Cerebellar cortex (tissue), 1 donor: ENCODE measurements around the gene ADCY9.
A peak's percentile ranks its signal among the peaks of the same experiment; 100 is the strongest.
"Not testable (repeated sequence)": the region's sequence is repeated elsewhere in the genome, so short reads cannot be mapped to it uniquely, and the experiment has no call there.

Experiments
- DNase-seq: peaks from one replicate; pipeline ENCODE4 v3.0.0-alpha.2; 2015; ENCODE audit warnings: low spot score

Gene ADCY9

DNA sequence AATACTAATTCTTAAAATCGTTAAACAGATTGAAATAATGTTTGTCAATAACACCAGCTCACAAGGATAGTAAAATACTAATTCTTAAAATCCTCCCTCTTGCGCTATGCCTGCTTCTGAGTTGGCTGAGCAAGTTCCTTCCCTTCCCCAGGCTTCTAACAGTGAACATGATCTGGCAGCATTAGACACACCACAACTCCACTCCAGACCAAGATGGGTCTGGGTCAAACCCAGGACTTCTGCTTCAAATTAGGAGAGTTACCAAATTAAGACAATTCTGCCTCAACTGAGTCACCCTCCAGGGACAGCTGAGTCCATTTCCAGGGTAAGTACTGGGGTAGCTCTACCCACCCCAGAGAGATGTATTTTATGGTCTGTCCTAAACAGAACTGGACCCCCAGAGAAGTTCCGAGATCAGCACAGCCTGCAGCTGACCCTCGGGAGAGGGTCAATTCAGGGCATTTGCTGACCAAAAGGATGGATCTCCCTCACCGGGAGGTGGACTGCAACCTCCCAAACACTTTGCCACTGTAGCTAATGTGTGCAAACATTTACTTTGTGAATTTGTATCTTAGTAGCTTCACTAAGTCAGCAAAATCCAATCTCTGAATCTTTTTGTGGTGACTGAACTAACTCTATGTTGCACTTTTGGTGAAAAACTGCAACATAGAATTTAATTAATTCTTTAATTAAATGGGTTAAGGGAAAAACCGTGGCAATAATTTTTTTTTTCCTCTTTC is 48.8 kb downstream of the ADCY9 start:
- no peak for DNase-seq

DNA sequence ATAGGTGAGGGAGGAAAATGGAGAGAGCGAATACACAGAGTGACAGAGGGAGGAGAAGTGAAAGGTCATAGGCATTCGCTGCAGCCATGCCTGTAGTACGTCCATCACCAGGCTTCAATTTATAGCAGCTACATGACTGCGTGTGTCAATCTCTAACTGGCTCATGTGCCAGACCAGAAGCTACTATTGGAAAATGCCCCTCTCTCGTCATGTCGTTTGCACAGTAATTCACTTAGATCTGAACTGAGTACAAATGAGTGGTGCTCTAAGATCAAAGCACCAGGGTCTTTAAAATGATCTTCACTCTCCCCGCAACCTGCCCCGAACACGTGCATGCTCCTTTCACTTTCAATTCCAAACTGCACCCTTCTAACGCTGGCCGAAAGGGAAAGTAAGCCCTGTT is 51.3 kb downstream of the ADCY9 start:
- DNase-seq, result no peak

DNA sequence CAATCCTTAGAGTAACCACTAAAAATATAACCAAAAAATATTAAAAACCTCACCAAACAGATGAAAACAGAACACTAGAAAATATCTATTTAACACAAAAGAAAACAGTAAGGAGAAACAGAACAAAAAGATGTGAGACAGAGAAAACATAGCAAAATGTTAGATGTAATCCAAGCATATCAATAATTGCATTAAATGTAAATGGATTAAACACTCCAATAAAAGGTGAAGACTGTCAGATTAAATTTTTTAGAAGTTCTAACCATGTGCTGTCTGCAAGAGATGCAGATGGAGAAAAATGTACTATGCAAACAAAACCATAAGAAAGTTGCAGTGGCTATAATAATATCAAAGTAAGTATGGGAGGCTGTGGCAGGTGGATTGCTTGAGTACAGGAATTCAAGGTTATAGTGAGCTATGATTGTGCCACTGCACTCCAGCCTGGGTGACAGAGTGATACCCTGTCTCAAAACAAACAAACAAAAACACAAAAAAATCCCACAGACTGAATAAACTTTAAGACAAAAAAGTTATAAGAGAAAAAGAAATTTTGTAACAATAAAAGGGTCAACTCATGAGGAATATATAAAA is 53.9 kb downstream of the ADCY9 start:
- DNase-seq, result no peak

DNA sequence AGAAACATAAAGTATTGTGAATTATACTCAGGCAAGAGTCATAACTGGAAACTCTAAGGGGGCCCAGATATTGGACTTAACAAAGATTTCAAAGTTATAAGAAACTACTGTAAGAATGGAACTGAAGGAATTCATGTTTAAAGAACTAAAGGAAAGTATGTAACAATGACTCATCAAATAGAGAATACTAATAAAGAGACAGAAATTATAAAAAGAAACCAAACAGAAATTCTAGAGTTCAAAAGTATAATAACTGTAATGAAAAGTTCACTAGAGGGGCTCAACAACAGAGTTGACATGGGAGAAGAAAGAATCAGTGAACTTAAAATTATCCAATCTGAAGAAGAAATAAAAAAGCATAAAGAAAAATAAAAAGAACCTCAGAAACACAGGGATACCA is 55.4 kb downstream of the ADCY9 start:
- DNase-seq, result no peak

DNA sequence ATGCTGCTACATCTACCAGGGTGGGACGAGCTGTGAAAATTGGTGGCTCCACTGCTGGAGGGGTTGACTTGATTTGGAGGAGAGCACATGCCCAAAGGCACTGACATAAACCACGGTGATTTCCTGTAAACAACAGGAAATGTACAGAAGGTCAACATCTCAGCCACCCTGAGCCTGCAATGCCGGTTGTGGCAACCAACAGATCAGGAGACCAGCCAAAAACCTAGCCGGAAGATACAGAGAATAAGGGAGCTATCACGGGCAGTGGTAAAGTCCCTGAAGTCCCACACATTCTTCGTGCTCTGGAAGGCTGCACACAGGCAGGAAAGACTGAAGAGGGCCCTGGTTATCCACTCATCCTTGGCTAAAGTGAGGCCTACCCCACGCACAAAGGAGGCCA is 56.2 kb downstream of the ADCY9 start:
- DNase-seq, result no peak

DNA sequence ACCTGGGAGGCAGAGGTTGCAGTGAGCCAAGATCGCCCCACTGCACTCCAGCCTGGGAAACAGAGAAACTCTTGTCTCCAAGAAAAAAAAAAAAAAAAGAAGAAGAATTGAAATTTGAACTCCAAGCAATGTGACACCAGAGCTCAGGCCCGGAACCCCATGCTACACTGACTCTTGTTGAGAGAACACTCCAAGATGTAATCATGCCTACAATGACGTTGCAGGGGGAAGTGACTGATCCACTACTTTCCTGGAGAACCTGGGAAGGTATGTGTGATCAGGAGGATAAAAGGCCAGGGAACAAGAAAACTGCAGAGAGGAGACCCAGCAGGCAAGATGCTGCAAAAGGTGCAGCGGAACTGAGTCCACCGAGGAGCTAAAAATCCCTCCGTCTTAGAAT is 57.9 kb downstream of the ADCY9 start:
- DNase-seq, result no peak

DNA sequence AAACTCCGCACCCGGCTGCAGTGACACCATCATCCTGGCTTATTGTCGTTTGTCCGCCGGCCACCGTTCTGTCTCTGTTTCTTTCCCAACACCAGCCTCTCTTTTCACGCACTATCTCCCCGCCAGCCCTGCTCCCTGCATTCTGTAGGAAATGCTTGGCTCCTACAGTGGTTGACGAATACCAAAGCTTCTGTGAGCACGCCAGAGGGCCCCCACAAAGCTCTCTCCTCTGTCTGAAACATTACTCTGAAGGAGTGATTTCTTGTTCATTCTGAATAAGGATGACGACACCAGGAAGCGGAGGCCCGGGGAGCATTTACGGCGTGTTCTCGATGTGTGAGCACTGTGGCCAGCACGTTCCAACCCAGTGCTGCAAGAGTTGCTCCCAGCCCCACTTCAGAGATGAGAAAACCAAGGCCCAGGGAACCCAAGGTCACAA is 58.8 kb downstream of the ADCY9 start:
- DNase-seq, result no peak

DNA sequence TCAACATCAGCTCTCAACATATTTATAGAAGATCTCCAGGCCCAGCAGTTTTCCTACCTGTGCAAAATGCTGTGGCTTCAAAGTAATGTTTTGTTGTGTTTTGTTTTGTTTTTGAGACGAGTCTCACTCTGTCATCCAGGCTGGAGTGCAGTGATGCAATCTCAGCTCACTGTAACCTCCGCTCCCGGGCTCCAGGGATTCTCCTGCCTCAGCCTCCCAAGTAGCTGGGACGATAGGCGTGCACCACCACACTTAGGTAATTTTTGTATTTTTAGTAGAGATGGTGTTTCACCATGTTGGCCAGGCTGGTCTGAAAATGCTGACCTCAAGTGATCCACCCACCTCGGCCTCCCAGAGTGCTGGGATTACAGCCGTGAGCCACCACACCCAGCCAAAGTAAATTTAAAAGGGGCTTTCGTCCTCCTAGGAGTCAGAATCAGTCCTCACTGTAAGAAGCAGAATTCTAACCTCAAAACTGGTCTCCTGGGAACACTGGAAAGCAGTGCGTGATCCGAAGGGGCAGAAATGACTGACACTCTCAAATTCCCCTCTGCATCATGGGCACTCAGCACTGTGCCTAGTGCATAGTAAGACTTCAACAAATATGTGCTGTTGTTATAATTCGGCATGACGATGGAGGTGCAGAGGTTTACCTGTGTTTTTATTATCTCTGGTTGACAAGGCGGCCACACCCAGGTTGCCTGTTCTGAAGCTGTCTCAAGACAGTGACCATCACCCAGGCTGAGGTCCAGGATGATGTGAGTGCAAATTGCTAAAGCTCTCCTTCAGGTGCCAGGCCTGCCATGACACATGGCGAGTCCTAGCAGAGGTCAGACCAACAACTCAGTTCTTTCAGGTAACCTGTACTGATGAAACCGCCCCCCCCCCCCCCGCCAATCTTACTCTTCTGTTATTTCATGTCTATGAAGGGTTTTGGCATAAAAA is 59.8 kb downstream of the ADCY9 start:
- no peak for DNase-seq

DNA sequence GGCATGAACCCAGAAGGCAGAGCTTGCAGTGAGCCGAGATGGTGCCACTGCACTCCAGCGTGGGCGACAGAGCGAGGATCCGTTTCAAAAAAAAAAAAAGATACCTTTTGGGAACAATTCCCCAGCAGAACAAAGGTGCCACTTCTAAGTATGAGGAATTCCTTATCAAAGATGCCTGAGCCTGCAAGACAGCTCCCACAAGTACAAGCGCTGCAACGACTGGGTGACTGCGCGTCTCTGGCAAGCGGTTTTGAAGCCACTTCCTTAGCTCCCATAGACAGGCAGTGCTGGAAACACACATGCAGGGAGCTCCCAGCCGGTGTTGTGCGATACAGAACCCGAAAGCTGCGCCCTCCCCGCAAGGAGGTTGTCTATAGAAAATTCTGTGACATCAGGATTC is 60.5 kb downstream of the ADCY9 start:
- DNase-seq, result no peak

DNA sequence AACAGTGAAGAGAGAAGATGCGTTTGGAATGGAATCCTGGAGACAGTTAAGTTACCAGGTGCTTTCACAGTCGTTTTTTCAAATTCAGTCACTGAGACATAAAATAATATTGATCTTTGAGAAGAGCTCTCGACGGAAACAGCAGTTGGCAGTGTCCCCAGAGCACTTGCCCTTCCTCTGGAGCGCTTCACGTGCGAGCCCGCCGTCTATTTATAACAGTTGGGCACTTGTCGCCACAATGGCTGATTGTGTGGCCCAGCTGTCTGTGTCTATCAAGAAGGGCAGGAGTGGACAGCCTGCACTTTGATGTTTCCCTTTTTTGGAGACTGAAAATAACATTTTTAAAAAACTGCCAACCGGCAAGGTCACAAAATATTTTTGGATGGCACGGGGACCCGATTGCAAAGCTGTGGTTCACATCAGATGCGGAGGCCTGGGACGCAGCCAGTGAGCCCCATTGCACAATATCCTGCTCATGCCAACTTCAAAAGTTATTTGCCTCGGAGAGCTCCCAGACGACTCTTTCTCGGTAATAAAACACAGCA is 62.9 kb downstream of the ADCY9 start:
- peak; percentile 12 for DNase-seq

DNA sequence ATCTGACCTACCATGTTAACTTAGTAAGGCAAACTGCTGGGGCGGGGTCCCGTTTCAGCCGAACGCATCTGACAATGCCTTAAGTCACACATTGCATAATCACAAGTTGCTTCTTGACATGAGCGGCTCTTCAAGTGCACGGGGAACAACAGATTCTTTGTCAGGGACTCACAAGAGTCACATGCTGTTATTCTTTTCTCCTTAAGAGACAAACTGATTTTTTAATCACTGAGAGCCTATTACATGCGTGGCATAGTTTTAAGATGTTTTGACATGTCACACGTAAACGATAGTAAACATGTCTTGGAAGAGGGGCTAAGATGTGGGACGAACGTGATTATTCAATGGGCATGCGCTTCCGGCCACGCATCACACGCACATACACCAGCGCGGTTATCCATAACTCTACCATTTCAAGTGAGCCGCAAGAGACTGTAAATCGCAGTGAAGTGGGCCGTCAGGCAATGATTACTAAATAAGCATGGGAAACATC is 63.4 kb downstream of the ADCY9 start:
- no peak for DNase-seq

DNA sequence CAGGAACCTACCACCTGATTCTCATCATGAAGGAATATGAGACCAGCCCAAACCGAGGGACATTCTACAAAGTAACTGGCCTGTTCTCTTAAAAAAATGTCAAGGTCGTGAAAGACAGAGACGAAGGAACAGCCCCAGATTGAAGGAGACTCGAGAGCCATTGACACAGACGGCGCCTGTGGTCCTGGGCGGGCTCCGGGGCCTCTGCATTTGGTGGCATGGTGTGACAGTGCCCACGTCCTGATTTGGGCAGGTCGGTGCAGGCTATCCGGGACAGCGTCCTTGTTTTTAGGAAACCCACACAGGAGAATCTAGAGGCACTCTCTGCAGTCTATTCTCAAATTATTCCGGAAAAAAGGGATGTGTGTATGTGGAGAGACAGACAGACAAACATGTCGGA is 64.1 kb downstream of the ADCY9 start:
- DNase-seq, result no peak

DNA sequence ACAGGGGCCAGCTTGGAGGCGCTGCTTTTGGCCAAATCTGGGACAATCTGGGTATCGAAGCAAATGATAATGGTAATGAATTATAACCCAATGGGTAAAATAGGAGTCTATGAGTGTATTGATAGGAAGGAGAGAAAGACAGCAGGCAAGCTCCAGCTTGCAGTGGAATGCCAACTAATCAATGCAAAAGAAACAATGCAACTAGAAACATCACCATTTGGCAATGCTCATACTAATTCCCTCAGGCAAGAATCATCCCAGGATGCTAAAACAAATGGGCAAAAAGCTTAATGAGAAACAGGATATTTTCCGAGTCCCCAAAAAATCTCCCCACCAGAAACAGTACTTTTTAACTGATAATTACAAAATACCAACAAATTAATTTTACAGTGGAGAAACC is 64.7 kb downstream of the ADCY9 start:
- no peak for DNase-seq

DNA sequence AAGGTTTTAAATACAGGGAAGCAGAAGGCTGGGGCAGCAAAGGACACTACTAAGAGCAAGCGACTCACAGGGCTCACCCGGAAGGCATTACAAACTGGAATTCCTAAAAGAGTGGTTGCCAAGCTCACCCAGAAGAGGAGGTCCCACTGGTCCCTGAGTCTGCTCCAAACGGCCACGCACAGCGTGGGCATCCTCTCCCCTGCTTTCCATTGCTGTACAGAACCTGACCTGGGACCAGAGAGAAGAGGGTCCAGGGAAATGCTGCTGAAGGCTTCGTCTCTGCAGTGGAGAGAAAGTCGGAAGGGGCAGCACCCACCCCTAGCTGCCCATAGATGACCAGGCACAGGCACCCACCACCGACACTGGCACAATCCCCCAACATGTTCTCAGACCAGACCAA is 67.2 kb downstream of the ADCY9 start:
- DNase-seq, result no peak

DNA sequence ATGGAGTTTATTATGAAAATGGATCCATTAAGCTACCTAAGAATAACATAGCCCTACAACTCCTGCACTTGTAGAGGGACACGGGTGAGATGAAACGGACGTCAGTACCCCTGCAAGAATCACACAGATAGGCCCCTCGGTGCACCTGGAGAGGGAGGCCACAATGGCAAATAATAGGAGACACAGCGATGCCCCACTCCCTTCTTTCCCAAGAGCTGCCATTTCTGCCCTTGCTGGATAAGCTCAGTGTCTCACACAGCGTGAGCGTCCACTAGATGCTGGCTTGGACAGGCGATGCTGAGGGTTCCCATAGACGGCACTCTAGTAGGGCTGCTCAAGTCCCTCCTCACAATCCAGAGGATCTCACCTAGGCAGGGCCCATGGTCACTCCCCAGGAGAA is 67.8 kb downstream of the ADCY9 start:
- DNase-seq, result no peak

DNA sequence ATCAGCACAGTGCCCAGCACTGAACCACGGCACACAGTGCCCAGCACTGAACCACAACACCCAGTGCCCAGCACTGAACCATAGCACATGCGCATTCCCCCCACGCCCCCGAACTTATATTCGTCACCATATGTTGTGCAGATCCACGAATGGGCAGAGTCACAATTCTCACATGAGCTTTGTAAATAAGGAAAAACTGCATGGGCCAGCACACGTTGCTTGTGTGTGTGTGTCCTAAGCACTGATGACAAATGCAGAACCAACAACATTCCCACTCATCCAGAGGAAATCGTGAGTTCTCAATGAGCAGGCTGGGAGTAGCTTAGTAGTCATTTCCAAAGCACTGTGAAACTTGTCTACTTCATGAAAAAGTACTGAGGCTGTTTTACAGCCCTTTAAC is 70.0 kb downstream of the ADCY9 start:
- no peak for DNase-seq

DNA sequence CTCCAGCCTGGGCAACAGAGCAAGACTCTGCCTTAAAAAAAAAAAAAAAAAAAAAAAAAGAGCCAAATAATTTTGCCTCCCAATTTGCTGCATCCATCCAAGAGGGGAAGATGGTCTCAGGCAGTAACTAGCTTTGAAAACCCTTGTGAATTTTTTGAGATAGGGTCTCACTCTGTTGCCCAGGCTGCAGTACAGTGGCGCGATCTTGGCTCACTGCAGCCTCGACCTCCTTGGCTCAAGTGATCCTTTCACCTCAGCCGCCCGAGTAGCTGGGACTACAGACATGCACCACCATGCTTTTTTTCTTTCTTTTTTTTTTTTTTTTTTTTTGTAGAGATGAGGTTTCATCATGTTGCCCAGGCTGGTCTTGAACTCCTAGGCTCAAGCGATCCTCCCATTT is 70.7 kb downstream of the ADCY9 start:
- not testable (repeated sequence) for DNase-seq

DNA sequence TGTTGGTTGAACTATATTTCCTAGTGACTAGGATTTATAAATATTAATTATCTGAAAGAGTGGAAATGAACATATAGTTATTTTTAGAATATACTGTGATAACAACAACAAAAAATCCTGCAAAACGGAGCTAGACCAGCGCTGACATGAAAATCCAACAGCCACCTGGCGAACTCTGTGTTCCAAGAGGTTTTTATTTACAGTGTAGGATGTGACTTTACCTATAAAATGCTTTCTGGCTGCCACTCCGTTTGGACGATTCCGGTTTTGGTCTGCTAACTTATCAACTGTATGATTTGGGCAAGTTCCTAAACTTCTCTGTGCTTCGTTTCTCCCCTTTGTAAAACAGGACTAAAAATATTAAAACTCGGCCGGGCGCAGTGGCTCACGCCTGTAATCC is 73.7 kb downstream of the ADCY9 start:
- DNase-seq, result no peak

DNA sequence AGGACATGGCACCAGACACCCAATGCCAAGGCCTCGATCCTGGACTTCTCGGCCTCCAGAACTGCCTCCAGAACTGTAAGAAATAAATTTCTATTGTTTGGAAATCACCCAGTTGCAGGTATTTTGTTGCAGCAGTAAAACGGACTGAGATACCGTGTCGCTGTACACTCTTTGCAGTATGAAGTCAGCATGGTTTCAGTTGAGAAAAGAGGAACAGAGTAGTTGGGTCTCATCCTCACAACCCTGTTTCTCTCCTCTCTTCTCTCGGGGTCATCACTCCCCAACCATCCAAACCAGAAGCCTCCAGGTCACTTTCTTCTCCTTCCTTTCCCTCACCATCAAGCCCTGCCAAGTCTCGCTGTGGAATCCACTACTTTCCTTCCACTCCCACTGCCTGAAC is 77.8 kb downstream of the ADCY9 start:
- DNase-seq, result no peak

DNA sequence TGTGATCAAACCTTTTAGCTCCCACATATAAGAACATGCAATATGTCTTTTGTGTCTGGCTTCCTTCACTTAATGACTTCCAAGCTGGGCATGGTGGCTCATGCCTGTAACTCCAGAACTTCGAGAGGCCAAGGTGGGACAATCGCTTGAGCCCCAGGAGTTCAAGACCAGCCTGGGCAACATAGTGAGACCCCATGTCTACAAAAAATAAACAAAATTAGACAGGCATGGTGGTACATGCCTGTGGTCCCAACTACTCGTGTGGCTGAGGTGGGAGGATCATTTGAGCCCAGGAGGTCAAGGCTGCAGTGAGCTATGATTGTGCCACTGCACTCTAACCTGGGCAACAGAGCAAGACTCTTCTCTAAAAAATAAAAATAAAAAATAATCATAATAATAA is 79.3 kb downstream of the ADCY9 start:
- not testable (repeated sequence) for DNase-seq

DNA sequence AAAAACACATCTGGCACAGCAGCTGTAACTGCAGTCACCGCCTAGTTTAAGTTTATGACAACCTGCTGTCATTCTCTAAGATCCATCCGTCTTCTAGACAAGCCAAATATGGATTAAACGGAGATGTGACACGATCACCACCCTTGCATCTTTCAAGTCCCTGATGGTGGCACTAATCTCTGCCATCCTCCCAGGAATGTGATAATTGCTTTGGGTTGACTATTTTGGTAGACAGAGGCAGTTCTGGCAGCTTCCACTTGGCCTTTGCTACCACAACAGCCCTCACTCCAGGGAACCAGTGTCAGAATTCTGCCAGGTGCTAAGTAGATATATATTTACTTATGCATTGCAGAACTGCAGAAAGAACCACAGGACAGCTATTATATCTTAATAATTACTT is 81.3 kb downstream of the ADCY9 start:
- DNase-seq, result no peak

DNA sequence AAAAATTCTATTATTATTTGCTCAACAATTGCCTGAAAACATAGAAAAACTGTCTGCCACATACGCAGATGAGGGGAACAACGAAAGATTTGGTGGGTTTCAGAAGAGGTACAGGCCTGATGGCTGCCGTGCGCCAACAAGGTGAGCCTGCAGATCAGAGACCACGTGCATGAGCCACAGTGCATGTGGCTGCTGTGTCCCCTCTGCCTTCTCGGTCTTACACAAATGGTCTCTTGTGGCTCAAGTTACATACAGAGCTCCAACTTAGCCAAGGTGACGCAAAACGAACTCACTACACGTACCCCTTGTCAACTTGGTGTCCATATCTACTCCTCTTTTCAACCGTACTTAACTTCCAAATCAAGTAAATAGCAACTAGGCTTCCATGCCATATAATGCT is 82.3 kb downstream of the ADCY9 start:
- no peak for DNase-seq

DNA sequence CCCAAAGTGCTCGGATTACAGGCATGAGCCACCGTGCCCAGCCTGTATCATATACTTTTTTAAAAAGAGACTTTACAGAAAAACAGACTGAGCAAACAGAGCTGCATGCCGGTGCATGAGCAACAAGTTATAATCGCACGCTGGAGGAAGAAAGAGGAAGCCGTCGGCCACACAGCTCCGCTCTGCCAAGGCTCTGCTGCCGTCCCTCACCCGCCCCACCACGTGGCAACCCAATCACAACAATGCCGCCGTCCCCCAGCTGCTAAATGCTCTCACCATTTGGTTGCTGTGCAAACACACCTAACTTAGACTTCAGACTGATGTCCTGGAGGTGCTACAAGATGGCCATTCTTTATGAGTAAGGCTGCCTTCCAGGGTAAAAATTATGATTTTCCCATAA is 83.5 kb downstream of the ADCY9 start:
- no peak for DNase-seq
